Glomerular visceral epithelial cell (primary cell): ENCODE results near the gene IL3RA.
"Not testable (repeated sequence)": the region's sequence is repeated elsewhere in the genome, so short reads cannot be mapped to it uniquely, and the experiment has no call there.

Experiments used
- DNase-seq: peaks from one replicate; pipeline ENCODE4 v3.0.0-alpha.2; 2016; ENCODE audit errors: extremely low spot score

IL3RA gene

GRCh38 chrX:1423215-1423614 lies 86.6 kb downstream of the IL3RA start:
- no peak for DNase-seq

- no peak for DNase-seq
These were observed 87.7 kb downstream of the IL3RA start for GRCh38 chrX:1424147-1424851.

- DNase-seq = no peak
These were observed 88.8 kb downstream of the IL3RA start for GRCh38 chrX:1425381-1425780.

- not testable (repeated sequence) for DNase-seq
These were observed 89.7 kb downstream of the IL3RA start for GRCh38 chrX:1426321-1426720.

- DNase-seq = no peak
These were observed 91.2 kb downstream of the IL3RA start for GRCh38 chrX:1427756-1428155.

GRCh38 chrX:1430451-1430850 lies 93.9 kb downstream of the IL3RA start:
- no peak for DNase-seq
